Measurements from ENCODE around the gene MBTD1.

- TF ChIP-seq CTCF (IDR thresholded peaks at IDR 0.05; ENCODE audit: poor library complexity): no peak
- TF ChIP-seq EZH2 (IDR thresholded peaks at IDR 0.05; ENCODE audit: borderline replicate concordance): no peak
- TF ChIP-seq EZH2phosphoT487 (IDR thresholded peaks at IDR 0.05; ENCODE audit: low read depth, severe bottlenecking, unreplicated experiment): no peak
Measured at GRCh38 chr17:51287412-51287811, 27.6 kb upstream of the MBTD1 start.

Measured in hepatocyte (in vitro differentiated cells).